KOPT-K1 (cell line): ENCODE data around the gene C2orf81.

Source experiments
- H3K27ac ChIP-seq: fragments of 200-600 bp; sonication (generic); 2 replicates; pipeline ENCODE4 v1.5.1; 2016; ENCODE audit warnings: antibody characterized with exemption, mild to moderate bottlenecking, low read depth, low read length; ENCODE audit not compliant: poor library complexity, severe bottlenecking
- H3K36me3 ChIP-seq: fragments of 200-600 bp; sonication (generic); 2 replicates; pipeline ENCODE4 v1.5.1; 2017; ENCODE audit warnings: antibody characterized with exemption, mild to moderate bottlenecking, low read length, moderate library complexity; ENCODE audit not compliant: insufficient read depth
- H3K9me3 ChIP-seq: fragments of 200-600 bp; sonication (generic); 2 replicates; pipeline ENCODE4 v1.5.1; 2017; ENCODE audit warnings: antibody characterized with exemption, low read length, mild to moderate bottlenecking; ENCODE audit not compliant: insufficient read depth, poor library complexity, severe bottlenecking

The C2orf81 gene

GRCh38 chr2:74391580-74392448 is 29.6 kb downstream of the C2orf81 start:
- Histone ChIP-seq H3K9me3 (no peaks in the 10 kb centered on the region), H3K27ac (peak overlapping the region; percentile 86), H3K36me3 (no peaks in the 10 kb centered on the region)

GRCh38 chr2:74391209-74391579 is 30.2 kb downstream of the C2orf81 start:
- peak overlapping the region; percentile 86 for H3K27ac ChIP-seq
- peaks cover 3% of the 10 kb centered on the region; the same call in 1 of the 2 replicates for H3K36me3 ChIP-seq
- no peaks in the 10 kb centered on the region for H3K9me3 ChIP-seq

- Histone ChIP-seq H3K27ac (no peak overlapping the region), H3K9me3 (no peaks in the 10 kb centered on the region), H3K36me3 (peaks cover 6% of the 10 kb centered on the region; the same call in 1 of the 2 replicates)
These were observed 30.8 kb downstream of the C2orf81 start for GRCh38 chr2:74390606-74391005.

GRCh38 chr2:74387346-74387745 is 34.1 kb downstream of the C2orf81 start:
- Histone ChIP-seq H3K36me3 (peaks cover 29% of the 10 kb centered on the region), H3K27ac (no peak overlapping the region), H3K9me3 (no peaks in the 10 kb centered on the region)

- no peaks in the 10 kb centered on the region for H3K9me3 ChIP-seq
- H3K27ac ChIP-seq = no peak overlapping the region
- H3K36me3 ChIP-seq = peaks cover 29% of the 10 kb centered on the region
These were observed 36.0 kb downstream of the C2orf81 start for GRCh38 chr2:74385396-74385795.

- no peaks in the 10 kb centered on the region for H3K9me3 ChIP-seq
These were observed 37.4 kb downstream of the C2orf81 start for GRCh38 chr2:74384051-74384450.

GRCh38 chr2:74383254-74383653 is 38.2 kb downstream of the C2orf81 start:
- H3K27ac ChIP-seq = no peak overlapping the region
- peaks cover 29% of the 10 kb centered on the region for H3K36me3 ChIP-seq
- no peaks in the 10 kb centered on the region for H3K9me3 ChIP-seq

More at GRCh38 chr2:74384051-74384450, 37.4 kb downstream of the C2orf81 start:
- H3K27ac ChIP-seq = no peak overlapping the region
- H3K36me3 ChIP-seq = peaks cover 29% of the 10 kb centered on the region

GRCh38 chr2:74381751-74382150 is 39.7 kb downstream of the C2orf81 start:
- H3K36me3 ChIP-seq = peaks cover 42% of the 10 kb centered on the region
- H3K27ac ChIP-seq = no peak overlapping the region
- no peaks in the 10 kb centered on the region for H3K9me3 ChIP-seq

GRCh38 chr2:74379851-74380789 is 41.3 kb downstream of the C2orf81 start, which contains the start of gene DCTN1:
Gene DCTN1 (minus strand): TSS chr2:74380311. CDS start chr2:74380037, 274 bp downstream.
- no peaks in the 10 kb centered on the region for H3K9me3 ChIP-seq
- no peak within 1 kb of the TSS for H3K27ac ChIP-seq
- peaks cover 42% of the 10 kb centered on the region for H3K36me3 ChIP-seq

- no peaks in the 10 kb centered on the region for H3K9me3 ChIP-seq
These were observed 43.4 kb downstream of the C2orf81 start for GRCh38 chr2:74378007-74378406.

GRCh38 chr2:74375838-74376237 is 45.6 kb downstream of the C2orf81 start:
- no peak overlapping the region for H3K27ac ChIP-seq
- no peaks in the 10 kb centered on the region for H3K9me3 ChIP-seq
- peaks cover 44% of the 10 kb centered on the region for H3K36me3 ChIP-seq

More at GRCh38 chr2:74378007-74378406, 43.4 kb downstream of the C2orf81 start:
- peaks cover 24% of the 10 kb centered on the region for H3K36me3 ChIP-seq
- no peak overlapping the region for H3K27ac ChIP-seq

- no peak overlapping the region for H3K27ac ChIP-seq
- H3K36me3 ChIP-seq = peaks cover 55% of the 10 kb centered on the region
- H3K9me3 ChIP-seq = no peaks in the 10 kb centered on the region
These were observed 46.8 kb downstream of the C2orf81 start for GRCh38 chr2:74374509-74375205.

GRCh38 chr2:74373985-74374384 is 47.4 kb downstream of the C2orf81 start:
- Histone ChIP-seq H3K27ac (no peak overlapping the region), H3K9me3 (no peaks in the 10 kb centered on the region), H3K36me3 (peaks cover 62% of the 10 kb centered on the region)

- peaks cover 69% of the 10 kb centered on the region for H3K36me3 ChIP-seq
- H3K27ac ChIP-seq = no peak overlapping the region
These were observed 48.2 kb downstream of the C2orf81 start for GRCh38 chr2:74373221-74373676.

More at GRCh38 chr2:74373221-74373676, 48.2 kb downstream of the C2orf81 start:
- H3K9me3 ChIP-seq = no peaks in the 10 kb centered on the region
